Colonic mucosa (tissue), 4 donors: ENCODE results near the gene ALX4. TPM values are rescaled to one million over a fixed set of nuclear protein-coding genes. Genes with fewer than 3 reads are reported as not detected.

Experiments
- DNase-seq: peaks from one replicate; pipeline ENCODE4 v3.0.0-alpha.2; 2020
- H3K27ac ChIP-seq: fragments of 200-600 bp; one replicate; pipeline ENCODE4 v1.8.0; 2021
- H3K27me3 ChIP-seq: fragments of 200-600 bp; one replicate; pipeline ENCODE4 v1.8.0; 2021
- H3K36me3 ChIP-seq: fragments of 200-600 bp; one replicate; pipeline ENCODE4 v1.8.0; 2021
- H3K4me1 ChIP-seq: fragments of 200-600 bp; one replicate; pipeline ENCODE4 v1.8.0; 2021; ENCODE audit warnings: mild to moderate bottlenecking
- H3K4me3 ChIP-seq: fragments of 200-600 bp; one replicate; pipeline ENCODE4 v1.8.0; 2021
- H3K9ac ChIP-seq, 2 donors: one replicate each; pipeline ENCODE4 v1.7.0; 2013; ENCODE audit warnings: control low read depth in 2 of 2, low read depth in 2 of 2, low read length in 2 of 2
- H3K9me3 ChIP-seq: fragments of 200-600 bp; one replicate; pipeline ENCODE4 v1.8.0; 2021
- CTCF ChIP-seq: fragments of 200-600 bp; IDR thresholded peaks from one replicate; pipeline ENCODE4 v1.8.0; 2022; ENCODE audit warnings: antibody characterized with exemption, mild to moderate bottlenecking
- intact Hi-C: fragments of 100-400 bp; cut with DNase I; formaldehyde crosslinking; loops from one replicate; pipeline ENCODE4 v1.14.1; 2022
- total RNA-seq, 2 donors: library from RNA; stranded (reverse); fragmentation: NEBNext Ultra II Directional in 1 of 2; extraction: Animal tissue kit (Norgen Biotek cat#: 25700) in 1 of 2; gene quantifications; one replicate each; pipeline ENCODE4 v1.2.1, GENCODE V29; 2021
- donor health status: healthy.
- donor health status: DM: no; HTN: no; CAD: no.
- donor health status: DM: no; HTN: no; CAD: no.

Gene ALX4
- total RNA-seq, 2 donors from 2014 or later, result not detected

GRCh38 chr11:44310463-44311272, 729 bp upstream of the ALX4 start:
- DNase-seq, result no peak

GRCh38 chr11:44310206-44310462, 195 bp upstream of the ALX4 start:
- Histone ChIP-seq H3K27me3 (peaks cover 92% of the 10 kb centered on the region), H3K4me1 (no peaks in the 10 kb centered on the region), H3K9ac (no peak overlapping the region), H3K36me3 (no peaks in the 10 kb centered on the region), H3K9me3 (no peaks in the 10 kb centered on the region), H3K27ac (no peak overlapping the region), H3K4me3 (no peak overlapping the region)
- no peak for DNase-seq
- intact Hi-C loops, result no loop called here
- TF ChIP-seq CTCF, result no peak

More at GRCh38 chr11:44310463-44311272, 729 bp upstream of the ALX4 start:
- Histone ChIP-seq H3K9me3 (no peaks in the 10 kb centered on the region), H3K27me3 (peaks cover 92% of the 10 kb centered on the region), H3K27ac (no peak overlapping the region), H3K36me3 (no peaks in the 10 kb centered on the region), H3K4me3 (no peak overlapping the region), H3K9ac (no peak overlapping the region), H3K4me1 (no peaks in the 10 kb centered on the region)
- intact Hi-C loops, result no loop called here
- no peak for TF ChIP-seq CTCF

DNA sequence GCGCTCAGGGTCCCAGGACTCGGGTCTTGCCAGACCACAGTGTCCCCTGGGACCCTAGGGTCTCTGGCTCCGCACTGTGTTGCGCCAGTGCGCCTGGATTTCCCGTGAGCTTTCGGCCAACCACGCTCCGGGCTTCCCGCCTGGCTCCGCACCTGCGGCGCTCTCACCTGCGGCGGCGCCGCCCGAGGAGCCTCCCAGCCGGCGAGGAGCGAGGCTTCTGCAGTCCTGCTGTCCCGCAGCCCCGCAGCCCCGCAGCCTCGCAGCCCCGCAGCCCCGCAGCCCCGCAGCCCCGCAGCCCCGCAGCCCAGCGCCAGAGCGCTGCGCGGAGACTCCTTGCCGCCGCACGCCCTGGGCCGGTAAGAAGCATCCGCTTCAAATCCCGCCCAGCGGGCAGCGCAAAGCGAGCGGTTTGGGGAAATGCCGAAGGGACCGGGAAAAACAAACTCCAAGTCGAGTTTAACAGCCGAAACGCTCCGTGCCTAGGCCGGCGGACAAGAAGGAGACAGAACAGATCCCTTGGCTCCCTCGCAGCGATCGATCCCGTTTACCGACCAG, 939 bp downstream of the ALX4 start:
- Histone ChIP-seq H3K9ac (no peak overlapping the region), H3K4me3 (no peak overlapping the region), H3K27ac (no peak overlapping the region), H3K27me3 (peaks cover 98% of the 10 kb centered on the region), H3K9me3 (no peaks in the 10 kb centered on the region), H3K4me1 (peaks cover 6% of the 10 kb centered on the region), H3K36me3 (no peaks in the 10 kb centered on the region)
- TF ChIP-seq CTCF, result no peak
- intact Hi-C loops, result loop anchor here (10.0 kb wide), 1 partner anchor 306 kb away; no protein-coding TSS in a partner anchor
- no peak for DNase-seq

- H3K27me3 ChIP-seq, result peaks cover 100% of the 10 kb centered on the region
- intact Hi-C loops, result loop anchor here (10.0 kb wide), 1 partner anchor 306 kb away; no protein-coding TSS in a partner anchor
Measured at GRCh38 chr11:44308256-44308922, 1.6 kb downstream of the ALX4 start.

More at GRCh38 chr11:44308256-44308922, 1.6 kb downstream of the ALX4 start:
- Histone ChIP-seq H3K9me3 (no peaks in the 10 kb centered on the region), H3K4me1 (peaks cover 6% of the 10 kb centered on the region), H3K36me3 (no peaks in the 10 kb centered on the region), H3K4me3 (no peak overlapping the region), H3K9ac (no peak overlapping the region), H3K27ac (no peak overlapping the region)
- DNase-seq, result no peak
- no peak for TF ChIP-seq CTCF
